Measurements from ENCODE around the gene RGL3. TPM values are rescaled to one million over a fixed set of nuclear protein-coding genes. Genes with fewer than 3 reads are reported as not detected.

Gene RGL3
- total and polyA plus RNA-seq, 9 of the 15 experiments (the other 6 are each of a cell fraction or from before 2014, with no cell fraction given) = 0.12 to 0.61 (median 0.32) TPM; not detected in 4

DNA sequence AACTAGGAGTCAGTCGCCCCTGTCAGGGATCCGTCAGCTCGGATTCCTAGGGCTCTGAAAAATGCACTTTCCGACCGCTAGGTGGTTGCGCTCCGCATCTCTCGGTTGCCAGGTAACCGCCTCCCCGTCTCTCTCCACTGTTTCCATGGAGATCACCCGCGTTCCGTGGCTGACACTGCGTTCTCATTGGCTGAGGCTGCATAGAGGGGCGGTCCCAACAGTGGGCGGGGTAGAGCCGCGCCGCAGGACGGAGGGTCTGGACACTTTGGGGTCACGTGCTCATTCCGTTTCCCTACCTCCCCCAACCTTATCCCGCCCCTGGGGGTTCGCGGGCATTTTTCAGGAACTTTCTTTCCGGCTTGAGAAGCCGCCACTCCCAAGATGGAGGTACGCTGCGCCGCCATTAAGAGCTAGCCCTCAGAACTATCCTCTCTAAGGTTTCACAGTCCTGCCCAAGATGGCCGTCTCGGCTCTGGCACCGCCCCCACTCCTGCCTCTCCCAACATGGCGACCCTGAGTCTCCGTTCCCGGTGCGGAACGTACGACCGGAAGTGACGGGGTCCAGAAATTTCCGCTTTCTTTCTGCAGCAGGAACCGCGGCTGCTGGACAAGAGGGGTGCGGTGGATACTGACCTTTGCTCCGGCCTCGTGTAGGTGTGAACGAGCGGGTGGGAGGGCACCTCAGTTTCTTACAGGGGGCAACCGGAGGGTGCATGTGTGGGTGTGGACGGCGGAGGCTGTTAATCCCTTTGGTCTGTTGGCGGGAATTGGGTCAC, 16.1 kb upstream of the RGL3 start, which contains the start of the genes ODAD3 and PRKCSH (continued):
- TF ChIP-seq ATF4 (CRISPR knock-in tag; IDR thresholded peaks at IDR 0.05) = no peak
- peak; percentile 61; the same call in 1 of the 2 replicates for TF ChIP-seq JUND (IDR thresholded peaks at IDR 0.05; ENCODE audit: borderline replicate concordance, low read depth, low read length)
- TF ChIP-seq JUND (tag; IDR thresholded peaks at IDR 0.05; ENCODE audit: borderline replicate concordance, low read depth, low read length) = peak; percentile 65; the same call in 2 of the 3 replicates
- TF ChIP-seq ZNF212 (CRISPR knock-in tag; IDR thresholded peaks at IDR 0.05) = no peak
- TF ChIP-seq TBP (optimal IDR thresholded peaks at IDR 0.05; ENCODE audit: low read depth, low read length) = peak; percentile 65
- TF ChIP-seq TOE1 (IDR thresholded peaks at IDR 0.05; ENCODE audit: borderline replicate concordance) = peak; percentile 99
- TF ChIP-seq TOE1 (CRISPR knock-in tag; IDR thresholded peaks at IDR 0.05; ENCODE audit: borderline replicate concordance, low read depth) = no peak
- TF ChIP-seq, protein P1, sequence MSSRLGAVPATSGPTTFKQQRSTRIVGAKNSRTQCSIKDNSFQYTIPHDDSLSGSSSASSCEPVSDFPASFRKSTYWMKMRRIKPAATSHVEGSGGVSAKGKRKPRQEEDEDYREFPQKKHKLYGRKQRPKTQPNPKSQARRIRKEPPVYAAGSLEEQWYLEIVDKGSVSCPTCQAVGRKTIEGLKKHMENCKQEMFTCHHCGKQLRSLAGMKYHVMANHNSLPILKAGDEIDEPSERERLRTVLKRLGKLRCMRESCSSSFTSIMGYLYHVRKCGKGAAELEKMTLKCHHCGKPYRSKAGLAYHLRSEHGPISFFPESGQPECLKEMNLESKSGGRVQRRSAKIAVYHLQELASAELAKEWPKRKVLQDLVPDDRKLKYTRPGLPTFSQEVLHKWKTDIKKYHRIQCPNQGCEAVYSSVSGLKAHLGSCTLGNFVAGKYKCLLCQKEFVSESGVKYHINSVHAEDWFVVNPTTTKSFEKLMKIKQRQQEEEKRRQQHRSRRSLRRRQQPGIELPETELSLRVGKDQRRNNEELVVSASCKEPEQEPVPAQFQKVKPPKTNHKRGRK (tag; IDR thresholded peaks at IDR 0.05) = no peak
- no peak for TF ChIP-seq ZNF57 (CRISPR knock-in tag; IDR thresholded peaks at IDR 0.05)
- TF ChIP-seq RBM17 (IDR thresholded peaks at IDR 0.05; ENCODE audit: borderline replicate concordance, low read depth, low read length) = no peak
- TF ChIP-seq KDM1A (IDR thresholded peaks at IDR 0.05) = peak; percentile 91 to 96
- TF ChIP-seq PHF21A (IDR thresholded peaks at IDR 0.05; ENCODE audit: borderline replicate concordance, low read depth) = no peak
- no peak for TF ChIP-seq SMAD1 (IDR thresholded peaks at IDR 0.05; ENCODE audit: low read depth, low read length, partially characterized antibody)
- no peak for TF ChIP-seq PCBP2 (IDR thresholded peaks at IDR 0.05; ENCODE audit: low read depth, low read length, poor library complexity, severe bottlenecking)
- no peak for TF ChIP-seq SMARCB1 (IDR thresholded peaks at IDR 0.05; ENCODE audit: insufficient read length, low read depth)
- no peak for TF ChIP-seq NR1H2 (CRISPR knock-in tag; IDR thresholded peaks at IDR 0.05)
- TF ChIP-seq CBX1 (IDR thresholded peaks at IDR 0.05; ENCODE audit: low read depth) = no peak
- no peak for TF ChIP-seq SREBF2 (CRISPR knock-in tag; IDR thresholded peaks at IDR 0.05)
- peak; percentile 93 for TF ChIP-seq TEAD4 (IDR thresholded peaks at IDR 0.05; ENCODE audit: low read length)
- TF ChIP-seq TEAD4 (CRISPR knock-in tag; IDR thresholded peaks at IDR 0.05; ENCODE audit: borderline replicate concordance) = no peak
- TF ChIP-seq GTF2F1 (IDR thresholded peaks at IDR 0.05; ENCODE audit: low read depth, low read length) = no peak
- TF ChIP-seq CREB1 (IDR thresholded peaks at IDR 0.05) = peak; percentile 89
- peak; percentile 93 for TF ChIP-seq CREB1 (CRISPR knock-in tag; IDR thresholded peaks at IDR 0.05)
- no peak for TF ChIP-seq NUFIP1 (IDR thresholded peaks at IDR 0.05; ENCODE audit: partially characterized antibody)
- peak; percentile 82 to 84; a peak in 2 of 4 replicates for TF ChIP-seq SIN3A (IDR thresholded peaks at IDR 0.05; ENCODE audit: borderline replicate concordance in 2 of 2, control insufficient read depth in 1 of 2, low read depth in 2 of 2, low read length in 2 of 2)
- no peak for TF ChIP-seq HMG20B (CRISPR knock-in tag; IDR thresholded peaks at IDR 0.05)
- no peak for TF ChIP-seq NCOR1 (IDR thresholded peaks at IDR 0.05)
- no peak for TF ChIP-seq PHB2 (IDR thresholded peaks at IDR 0.05; ENCODE audit: low read depth)
- no peak for TF ChIP-seq PTTG1 (tag; IDR thresholded peaks at IDR 0.05; ENCODE audit: low read depth)
- no peak for TF ChIP-seq MCM2 (IDR thresholded peaks at IDR 0.05; ENCODE audit: low read depth)
